ENCODE measurements around the gene COL9A2.

- TF ChIP-seq POLR2A (IDR thresholded peaks at IDR 0.05) (no peak), POLR2AphosphoS5 (IDR thresholded peaks at IDR 0.05; ENCODE audit: insufficient read depth in 1 of 2, low read depth in 1 of 2) (no peak), CTCF (IDR thresholded peaks at IDR 0.05) (no peak)
These were observed 15.6 kb upstream of the COL9A2 start for GRCh38 chr1:40332695-40333094.
